Skeletal muscle satellite cell (primary cell): Measurements from ENCODE around the gene CXCL3.
A peak's percentile ranks its signal among the peaks of the same experiment; 100 is the strongest.

ENCODE experiments used
- H3K27me3 ChIP-seq: 2 replicates; pipeline ENCODE4 v1.7.0; 2013; ENCODE audit warnings: low read length; ENCODE audit not compliant: control insufficient read depth, insufficient read depth
- H3K36me3 ChIP-seq: 2 replicates; pipeline ENCODE4 v1.7.0; 2013; ENCODE audit warnings: mild to moderate bottlenecking, control low read depth, low read length; ENCODE audit not compliant: insufficient read depth
- H3K4me1 ChIP-seq: 2 replicates; pipeline ENCODE4 v1.7.0; 2013; ENCODE audit warnings: low read length; ENCODE audit not compliant: control insufficient read depth, insufficient read depth
- H3K4me2 ChIP-seq: 2 replicates; pipeline ENCODE4 v1.7.0; 2013; ENCODE audit warnings: mild to moderate bottlenecking, low read length
- H3K4me3 ChIP-seq: 2 replicates; pipeline ENCODE4 v1.7.0; 2013; ENCODE audit warnings: low read length
- H3K9ac ChIP-seq: 2 replicates; pipeline ENCODE4 v1.7.0; 2013; ENCODE audit warnings: mild to moderate bottlenecking, low read depth, low read length, moderate library complexity
- H3K9me3 ChIP-seq: replicated peaks from 2 replicates; pipeline ENCODE4 v1.7.0; 2013; ENCODE audit warnings: mild to moderate bottlenecking, control low read depth, low read length

The CXCL3 gene

DNA sequence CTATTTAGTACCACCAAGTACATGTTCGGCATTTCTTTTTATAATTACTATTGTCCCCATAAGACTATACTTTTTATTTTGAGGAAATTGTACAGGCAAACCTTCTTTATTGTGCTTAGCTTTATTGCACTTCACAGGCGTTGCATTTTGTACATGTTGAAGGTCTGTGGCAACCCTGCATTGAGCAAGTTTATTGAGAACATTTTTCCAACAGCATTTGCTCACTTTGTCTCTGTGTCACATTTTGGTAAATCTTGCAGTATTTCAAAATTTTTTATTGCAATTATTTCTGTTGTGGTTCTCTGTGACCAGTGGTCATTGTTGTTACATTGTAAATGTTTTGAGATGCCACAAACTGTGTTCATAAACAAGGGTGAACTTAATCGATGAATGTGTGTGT lies 29.2 kb downstream of the CXCL3 start:
- no peak overlapping the region for H3K4me3 ChIP-seq
- no peak overlapping the region for H3K4me2 ChIP-seq
- H3K27me3 ChIP-seq: no peaks in the 10 kb centered on the region

DNA sequence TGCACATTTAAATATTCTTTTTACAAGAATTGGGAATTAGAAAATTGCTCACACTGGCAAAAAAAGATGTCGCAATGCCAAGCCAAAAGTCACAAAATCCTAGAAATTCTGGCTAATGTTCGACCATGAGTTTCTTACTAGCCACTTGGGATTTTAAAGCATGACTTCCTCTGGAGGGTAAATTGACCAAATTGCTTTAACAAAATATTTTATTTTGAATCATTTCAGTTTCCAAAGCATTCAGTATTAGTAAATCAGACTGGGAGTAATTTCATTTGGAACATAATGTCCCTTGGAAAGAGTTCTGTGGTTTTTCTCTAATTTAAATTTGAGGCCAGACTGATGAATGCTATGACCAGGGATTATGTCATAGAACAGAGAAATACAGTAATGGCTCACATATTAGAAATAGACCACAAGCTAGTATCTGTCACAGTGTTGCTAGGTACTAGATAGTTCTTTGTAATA lies 32.4 kb downstream of the CXCL3 start:
- peak overlapping the region; percentile 87 for H3K9ac ChIP-seq
- peak overlapping the region; percentile 35 for H3K4me3 ChIP-seq
- H3K36me3 ChIP-seq: no peaks in the 10 kb centered on the region
- H3K4me1 ChIP-seq: peaks cover 33% of the 10 kb centered on the region
- H3K4me2 ChIP-seq: peak overlapping the region; percentile 71
- no peaks in the 10 kb centered on the region for H3K27me3 ChIP-seq
- H3K9me3 ChIP-seq: no peaks in the 10 kb centered on the region

More for the DNA sequence above, 29.2 kb downstream of the CXCL3 start:
- Histone ChIP-seq H3K9ac (no peak overlapping the region), H3K36me3 (no peaks in the 10 kb centered on the region), H3K4me1 (peaks cover 28% of the 10 kb centered on the region), H3K9me3 (no peaks in the 10 kb centered on the region)

DNA sequence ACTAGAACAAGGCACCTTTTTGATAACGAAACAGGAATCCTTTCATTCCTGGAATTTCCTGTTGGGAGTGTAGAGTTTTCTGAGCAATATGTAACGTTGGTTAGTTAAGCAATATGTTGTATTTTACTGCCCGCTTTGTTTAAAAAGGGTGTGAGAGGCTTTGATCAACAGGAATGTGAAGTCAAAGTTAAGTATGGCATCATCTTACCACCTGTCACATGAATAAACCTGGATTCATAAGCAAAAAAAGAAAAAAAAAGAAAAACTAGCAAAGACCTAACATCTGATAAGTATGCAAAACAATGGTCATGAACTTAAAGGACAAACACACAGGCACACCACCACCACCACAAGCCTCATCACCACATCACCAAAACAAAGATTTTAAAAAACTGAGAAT lies 33.0 kb downstream of the CXCL3 start:
- no peaks in the 10 kb centered on the region for H3K36me3 ChIP-seq
- H3K9ac ChIP-seq: peak overlapping the region; percentile 87
- H3K4me3 ChIP-seq: peak overlapping the region; percentile 35
- peaks cover 33% of the 10 kb centered on the region for H3K4me1 ChIP-seq
- no peaks in the 10 kb centered on the region for H3K27me3 ChIP-seq
- peak overlapping the region; percentile 67 for H3K4me2 ChIP-seq
- no peaks in the 10 kb centered on the region for H3K9me3 ChIP-seq

DNA sequence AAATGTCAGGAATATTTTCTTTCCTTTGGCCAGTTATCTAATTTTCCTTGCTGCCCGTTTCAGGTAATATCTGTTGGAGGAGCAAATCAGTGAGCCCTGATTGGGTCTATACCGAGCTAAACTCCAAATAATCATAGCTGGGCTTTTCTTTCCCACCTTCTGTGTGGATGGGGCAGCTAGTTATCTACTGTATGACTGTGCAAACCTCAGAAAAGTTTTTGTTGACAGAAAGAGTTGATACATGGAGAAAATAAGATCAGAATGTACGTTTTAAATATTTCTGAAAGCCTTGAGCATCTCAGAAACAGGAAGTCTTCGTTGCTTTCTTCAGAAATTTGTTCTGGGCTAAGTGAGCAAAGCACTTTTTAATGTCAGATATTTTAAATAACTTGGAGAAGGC lies 33.8 kb downstream of the CXCL3 start:
- H3K4me3 ChIP-seq: no peak overlapping the region
- no peaks in the 10 kb centered on the region for H3K27me3 ChIP-seq
- H3K9me3 ChIP-seq: no peaks in the 10 kb centered on the region
- peak overlapping the region; percentile 87 for H3K9ac ChIP-seq
- H3K4me1 ChIP-seq: peaks cover 33% of the 10 kb centered on the region
- H3K4me2 ChIP-seq: peak overlapping the region; percentile 67
- H3K36me3 ChIP-seq: no peaks in the 10 kb centered on the region

DNA sequence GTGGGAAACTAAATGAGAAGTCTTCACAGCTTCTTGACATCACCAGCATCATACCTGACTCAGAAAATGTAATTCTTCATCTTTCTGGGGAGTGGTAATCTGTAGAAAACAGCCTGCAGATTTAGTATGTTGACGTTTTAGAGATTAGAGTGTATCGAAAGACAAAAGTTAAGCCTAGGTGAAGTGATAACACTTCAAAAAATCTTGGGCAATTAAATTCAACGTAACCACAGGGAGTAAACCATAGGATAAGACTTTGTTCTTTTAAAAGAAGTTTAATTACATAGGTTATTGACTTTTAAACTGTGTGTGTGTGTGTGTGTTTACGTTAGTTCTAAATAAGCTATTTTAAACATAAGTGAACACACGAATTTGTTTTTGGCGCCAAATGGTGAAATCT lies 38.2 kb downstream of the CXCL3 start:
- Histone ChIP-seq H3K36me3 (no peaks in the 10 kb centered on the region), H3K4me1 (peaks cover 26% of the 10 kb centered on the region), H3K9ac (no peak overlapping the region), H3K9me3 (no peaks in the 10 kb centered on the region), H3K4me2 (no peak overlapping the region), H3K27me3 (no peaks in the 10 kb centered on the region), H3K4me3 (no peak overlapping the region)

DNA sequence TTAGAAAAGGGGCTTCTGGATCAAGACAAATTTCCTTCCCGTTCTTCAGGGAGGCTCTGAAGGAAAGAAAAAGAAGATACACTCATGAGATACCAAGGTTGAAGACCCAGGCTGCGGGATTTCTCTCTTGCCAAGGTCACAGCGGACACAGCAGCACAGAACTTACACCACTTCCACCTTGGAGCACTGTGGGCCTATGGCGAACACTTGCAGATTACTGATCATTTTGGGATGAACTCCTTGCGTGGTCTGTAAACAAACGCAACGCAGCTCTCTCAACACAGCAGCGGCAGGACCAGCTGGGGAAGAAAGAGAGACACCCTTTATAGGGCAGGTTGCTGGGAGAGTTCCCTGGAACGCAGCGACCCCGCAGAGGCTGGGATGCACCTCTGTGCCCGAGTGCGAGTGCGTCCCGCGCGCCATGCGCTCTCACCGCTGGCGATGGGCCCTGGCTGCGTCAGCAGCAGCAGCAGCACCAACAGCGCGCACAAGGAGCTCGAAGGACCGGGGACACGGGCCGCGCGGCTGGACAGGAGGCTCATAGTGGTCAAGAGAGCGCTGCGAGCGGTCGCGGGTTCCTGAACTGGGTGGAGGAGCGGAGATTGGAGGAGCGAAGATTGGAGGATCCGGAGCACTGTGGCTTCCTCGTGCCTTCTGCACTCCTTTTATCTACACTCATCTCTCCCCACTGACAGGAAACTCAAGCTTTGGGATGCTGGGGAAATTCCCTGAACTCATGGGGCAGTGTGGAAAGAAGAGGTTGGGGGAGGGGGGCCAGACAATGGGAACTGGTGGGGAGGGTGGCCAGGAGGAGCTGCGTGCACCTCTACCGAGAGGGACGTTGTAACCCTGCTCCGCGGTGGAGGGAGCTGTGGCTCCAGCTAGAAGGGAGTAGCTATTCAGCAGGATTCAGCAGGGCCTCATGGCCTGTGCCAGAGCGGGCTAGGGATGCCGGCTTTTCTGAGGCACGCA lies 40.2 kb downstream of the CXCL3 start, which contains the start of gene CXCL5:
TSS of gene CXCL5 (minus strand) at position 638 of the 972 bp plus-strand sequence. CDS start at position 542, 96 bp downstream.
- Histone ChIP-seq H3K9ac (peak within 1 kb of the TSS; percentile 59), H3K4me2 (peak within 1 kb of the TSS; percentile 77), H3K4me3 (peak within 1 kb of the TSS; percentile 46), H3K9me3 (no peaks in the 10 kb centered on the region), H3K4me1 (peaks cover 11% of the 10 kb centered on the region), H3K36me3 (no peaks in the 10 kb centered on the region), H3K27me3 (no peaks in the 10 kb centered on the region)

DNA sequence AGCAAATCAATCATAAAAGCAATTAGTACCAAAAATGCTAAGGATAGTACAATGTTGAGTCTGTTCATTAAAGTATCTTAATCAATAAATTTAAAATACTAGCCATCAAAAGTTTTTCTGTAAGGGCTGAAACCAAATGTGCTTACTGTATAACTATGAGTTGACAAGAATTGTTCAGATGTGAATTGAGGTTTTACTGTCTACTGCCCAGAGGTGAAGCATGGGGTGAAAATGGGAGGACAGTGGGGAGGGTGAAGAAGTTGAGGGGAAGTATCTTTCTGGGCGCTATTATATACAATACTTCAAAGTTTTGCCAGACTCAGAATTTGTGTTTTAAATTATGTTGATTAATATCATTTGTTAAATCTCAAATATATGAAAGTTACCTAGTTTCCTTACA lies 46.4 kb downstream of the CXCL3 start:
- H3K9ac ChIP-seq: no peak overlapping the region
- H3K4me3 ChIP-seq: no peak overlapping the region
- H3K4me2 ChIP-seq: no peak overlapping the region
- no peaks in the 10 kb centered on the region for H3K4me1 ChIP-seq
- H3K36me3 ChIP-seq: no peaks in the 10 kb centered on the region
- no peaks in the 10 kb centered on the region for H3K9me3 ChIP-seq
- no peaks in the 10 kb centered on the region for H3K27me3 ChIP-seq

DNA sequence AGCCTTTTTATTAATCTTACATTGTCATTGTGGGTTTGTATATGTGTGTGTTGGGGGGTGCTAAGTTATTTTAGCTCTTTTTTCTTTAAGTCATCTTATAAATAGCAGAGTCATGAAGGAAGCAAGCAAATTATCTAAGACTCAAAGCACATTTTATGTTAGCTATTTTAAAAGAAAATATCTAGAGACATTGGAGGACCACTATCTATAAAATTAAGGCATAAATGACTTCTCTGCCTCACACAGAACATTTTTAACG lies 46.8 kb downstream of the CXCL3 start:
- no peak overlapping the region for H3K4me3 ChIP-seq
- H3K9me3 ChIP-seq: no peaks in the 10 kb centered on the region
- no peaks in the 10 kb centered on the region for H3K4me1 ChIP-seq
- no peak overlapping the region for H3K9ac ChIP-seq
- H3K4me2 ChIP-seq: no peak overlapping the region
- no peaks in the 10 kb centered on the region for H3K36me3 ChIP-seq
- H3K27me3 ChIP-seq: no peaks in the 10 kb centered on the region

DNA sequence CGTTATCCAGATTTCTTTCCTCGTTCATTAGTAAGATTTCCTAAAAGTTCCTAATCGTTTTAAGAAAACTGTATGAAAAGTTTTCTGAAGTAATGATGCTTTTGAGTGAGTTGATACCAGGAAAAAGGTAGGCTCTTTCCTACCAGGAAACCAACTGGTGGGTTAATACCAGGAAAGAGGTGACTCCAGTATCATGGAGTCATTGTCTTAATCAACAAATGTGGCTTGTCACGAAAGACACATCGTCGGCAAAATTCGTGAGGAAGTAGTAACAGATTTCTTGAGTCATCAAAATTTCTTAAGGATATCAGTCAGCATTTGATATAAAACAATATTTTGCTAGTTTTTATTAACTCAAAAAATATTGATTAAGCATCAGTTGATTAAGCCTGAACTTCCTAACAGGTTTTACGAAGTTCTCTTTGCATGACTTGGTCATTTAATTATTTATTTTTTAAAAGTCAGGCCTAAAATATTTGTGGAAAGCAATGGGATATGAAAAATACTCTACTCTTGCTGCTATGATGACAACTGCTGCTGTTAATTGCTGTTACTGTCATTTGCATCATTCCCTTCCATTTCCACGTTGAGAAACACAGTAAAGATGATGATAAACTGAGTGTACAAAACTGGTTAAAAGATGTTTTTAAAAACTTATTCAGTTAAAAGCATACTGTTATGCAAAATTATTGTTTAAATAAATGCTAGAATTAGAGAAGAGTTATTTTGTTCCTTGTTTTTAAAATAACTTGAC lies 47.3 kb downstream of the CXCL3 start:
- no peaks in the 10 kb centered on the region for H3K36me3 ChIP-seq
- H3K4me2 ChIP-seq: no peak overlapping the region
- no peak overlapping the region for H3K4me3 ChIP-seq
- no peaks in the 10 kb centered on the region for H3K4me1 ChIP-seq
- H3K9me3 ChIP-seq: no peaks in the 10 kb centered on the region
- H3K27me3 ChIP-seq: no peaks in the 10 kb centered on the region
- no peak overlapping the region for H3K9ac ChIP-seq

DNA sequence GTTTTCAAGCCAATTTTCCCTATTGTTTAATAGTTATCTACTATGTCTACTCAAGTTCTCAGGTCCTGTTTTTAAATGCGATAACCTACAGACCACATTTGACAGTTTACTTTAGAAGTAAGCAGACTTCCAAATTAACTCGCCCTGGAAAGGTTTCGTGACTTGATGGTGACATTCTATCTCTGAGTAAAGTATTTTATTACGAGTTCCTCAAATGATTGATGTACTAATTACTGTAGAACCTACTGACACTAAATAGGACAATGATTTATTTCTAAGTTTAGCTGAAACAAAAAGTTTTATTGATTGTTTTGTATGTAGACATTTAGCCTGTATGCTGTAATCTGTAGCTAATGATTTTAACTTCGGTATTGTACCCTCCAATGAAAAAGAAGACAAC lies 48.6 kb downstream of the CXCL3 start:
- H3K9ac ChIP-seq: no peak overlapping the region
- no peaks in the 10 kb centered on the region for H3K9me3 ChIP-seq
- H3K4me1 ChIP-seq: peaks cover 4% of the 10 kb centered on the region
- no peak overlapping the region for H3K4me3 ChIP-seq
- no peaks in the 10 kb centered on the region for H3K27me3 ChIP-seq
- H3K36me3 ChIP-seq: no peaks in the 10 kb centered on the region
- no peak overlapping the region for H3K4me2 ChIP-seq

DNA sequence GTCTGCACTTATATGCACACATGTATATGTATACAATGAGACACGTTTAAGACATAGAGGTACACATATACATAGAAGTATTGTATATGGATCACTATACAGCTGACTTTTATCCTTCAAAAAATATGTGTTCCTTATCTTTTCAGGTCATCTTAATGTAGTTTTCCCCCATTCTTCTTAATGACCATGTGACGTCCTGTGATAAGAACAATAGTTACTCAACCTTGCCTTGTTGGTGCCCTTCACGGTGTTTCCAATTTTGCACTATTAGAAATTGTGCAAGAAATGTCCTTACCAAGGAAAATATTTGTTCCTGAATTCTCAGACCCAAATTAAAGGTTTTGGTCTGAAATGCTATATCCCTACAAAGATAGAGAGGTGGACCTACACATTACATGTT lies 49.5 kb downstream of the CXCL3 start:
- no peaks in the 10 kb centered on the region for H3K36me3 ChIP-seq
- H3K4me1 ChIP-seq: peaks cover 5% of the 10 kb centered on the region
- no peaks in the 10 kb centered on the region for H3K27me3 ChIP-seq
- H3K9ac ChIP-seq: no peak overlapping the region
- H3K4me3 ChIP-seq: no peak overlapping the region
- H3K9me3 ChIP-seq: no peaks in the 10 kb centered on the region
- no peak overlapping the region for H3K4me2 ChIP-seq
